Measurements from ENCODE around the gene ZNF512.

ZNF512 gene

GRCh38 chr2:27638037-27638637 lies 55.3 kb downstream of the ZNF512 start:
- no peak for DNase-seq

- DNase-seq = no peak
Measured at GRCh38 chr2:27638709-27639108, 55.9 kb downstream of the ZNF512 start.

DNA sequence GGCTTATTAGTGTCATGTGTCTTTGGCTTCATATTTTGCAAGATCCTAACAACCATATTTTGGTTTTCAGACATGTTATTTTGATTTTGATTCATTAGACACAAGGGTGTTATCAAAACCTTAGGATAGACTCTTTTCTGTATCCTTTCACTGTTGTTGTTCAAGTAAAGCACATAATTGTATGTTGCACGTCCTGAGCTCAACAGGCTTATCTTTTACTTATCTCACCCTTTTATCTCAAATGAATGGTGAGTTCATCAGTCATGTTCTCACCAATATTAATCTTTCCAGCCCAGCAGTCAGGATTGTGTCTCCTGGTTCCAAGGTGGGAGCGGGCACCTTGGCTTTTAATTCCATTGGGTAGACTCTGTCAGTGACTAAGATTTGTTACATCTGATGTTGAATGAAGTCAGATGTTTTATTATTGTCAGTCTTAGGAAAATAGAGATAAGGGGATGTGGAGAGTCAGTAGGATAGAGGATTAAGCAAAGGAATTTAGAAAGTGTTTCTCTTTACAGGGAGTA lies 57.9 kb downstream of the ZNF512 start:
- no peak for DNase-seq

- DNase-seq = no peak
Measured at GRCh38 chr2:27645197-27645596, 62.4 kb downstream of the ZNF512 start.

DNA sequence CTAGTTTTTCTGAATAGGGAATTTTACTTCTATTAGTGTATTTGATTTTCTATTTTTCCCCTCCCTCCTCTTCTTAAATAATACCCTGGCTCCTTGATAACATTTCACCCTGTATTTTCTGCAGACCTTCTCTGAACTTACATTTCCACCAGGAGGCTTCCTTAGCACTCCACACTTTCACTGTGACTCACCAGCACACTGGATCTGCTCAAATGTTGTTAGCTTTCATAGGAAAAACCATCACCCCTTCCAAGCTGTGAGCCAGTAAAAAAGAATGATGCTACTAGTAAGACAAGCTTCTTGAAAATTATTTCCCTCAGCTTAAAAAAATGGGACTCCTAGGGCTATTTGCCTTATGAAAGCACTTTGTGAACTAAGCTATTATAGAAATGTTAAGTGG lies 64.4 kb downstream of the ZNF512 start:
- no peak for DNase-seq

- no peak for DNase-seq
Measured at GRCh38 chr2:27647737-27648136, 64.9 kb downstream of the ZNF512 start.

DNA sequence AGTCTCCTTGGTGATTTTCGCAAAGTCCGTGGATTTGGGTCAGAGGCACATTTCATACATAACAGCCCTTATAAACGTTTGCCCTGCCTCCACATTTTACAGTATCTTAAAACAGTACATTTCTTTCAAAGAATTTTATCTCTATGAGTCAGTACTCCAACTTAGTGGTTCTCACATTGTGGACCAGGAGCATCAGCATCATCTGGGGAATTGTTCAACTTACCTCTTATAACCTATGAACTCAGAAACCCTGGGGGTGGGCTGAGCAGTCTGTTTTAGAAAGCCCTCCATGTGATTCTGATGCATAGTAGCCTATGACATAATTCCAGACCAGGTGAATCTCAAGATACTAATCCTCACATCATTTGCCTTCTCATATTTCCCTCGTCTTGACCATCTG lies 68.2 kb downstream of the ZNF512 start:
- no peak for DNase-seq

GRCh38 chr2:27652341-27652740 lies 69.5 kb downstream of the ZNF512 start:
- no peak for DNase-seq

- no peak for DNase-seq
Measured at GRCh38 chr2:27652790-27653189, 69.9 kb downstream of the ZNF512 start.

GRCh38 chr2:27653397-27653796 lies 70.6 kb downstream of the ZNF512 start:
- no peak for DNase-seq

GRCh38 chr2:27655155-27655951 lies 72.5 kb downstream of the ZNF512 start:
- DNase-seq = no peak

DNA sequence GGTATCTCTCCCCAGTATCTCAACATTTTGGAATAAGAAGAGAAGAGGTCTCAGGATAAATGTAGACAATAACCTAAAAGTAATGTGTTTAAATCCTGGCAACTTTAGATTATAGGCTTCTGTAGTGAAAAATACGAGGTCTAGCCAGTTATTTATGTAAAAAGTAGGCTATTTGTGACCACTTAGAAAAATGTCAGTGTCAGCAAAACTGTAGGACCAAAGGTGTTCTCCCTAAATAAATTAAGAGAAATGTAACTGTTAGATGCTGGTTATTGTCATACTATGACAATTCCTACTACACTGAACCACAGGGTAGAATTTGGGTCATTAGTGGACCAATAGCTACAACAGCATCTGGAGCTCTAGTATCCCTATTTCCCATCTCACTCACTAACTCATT lies 78.5 kb downstream of the ZNF512 start:
- DNase-seq = no peak

DNA sequence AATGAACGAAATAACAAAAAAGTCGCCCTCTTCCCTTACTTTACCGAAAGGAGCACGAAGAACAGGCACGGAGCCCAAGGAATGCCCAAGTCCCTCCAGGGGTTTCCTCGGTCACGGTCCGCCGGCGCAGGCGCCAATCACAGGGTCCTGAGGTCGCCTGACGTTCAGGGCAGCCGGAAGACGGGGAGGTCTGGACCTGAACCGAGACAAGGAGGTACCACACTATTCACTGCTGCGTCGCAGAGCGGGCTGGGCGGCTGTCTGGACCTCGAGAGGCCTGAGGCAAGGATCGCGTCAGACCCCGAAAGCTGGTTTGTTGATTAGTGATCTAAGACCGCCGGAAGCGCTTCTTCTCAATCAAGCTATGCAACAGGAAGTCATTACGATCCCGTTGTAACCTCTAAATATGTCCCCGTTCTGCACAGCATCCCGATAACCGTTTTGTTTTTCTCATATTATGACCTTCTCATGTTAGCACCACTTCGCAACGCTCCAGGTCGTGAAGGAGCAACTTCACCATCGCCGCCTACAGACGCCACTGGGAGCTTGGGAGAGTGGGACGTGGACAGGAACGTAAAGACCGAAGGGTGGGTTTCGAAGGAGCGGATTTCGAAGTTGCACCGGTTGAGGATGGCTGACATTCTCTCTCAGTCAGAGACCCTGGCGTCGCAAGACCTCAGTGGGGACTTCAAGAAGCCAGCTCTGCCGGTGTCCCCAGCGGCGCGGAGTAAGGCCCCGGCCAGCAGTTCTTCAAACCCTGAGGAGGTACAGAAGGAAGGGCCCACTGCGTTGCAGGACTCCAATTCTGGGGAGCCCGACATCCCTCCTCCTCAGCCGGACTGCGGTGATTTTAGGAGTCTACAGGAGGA lies 80.7 kb downstream of the ZNF512 start, which contains the start of the genes SLC4A1AP and SUPT7L:
TSS of gene SLC4A1AP (plus strand) at position 605 of the 869 bp plus-strand sequence. CDS start at position 631, 26 bp downstream.
TSS of gene SUPT7L (minus strand) at position 330 of the 869 bp plus-strand sequence. CDS start 1,422 bp downstream, outside the sequence.
- DNase-seq = peak; percentile 81

DNA sequence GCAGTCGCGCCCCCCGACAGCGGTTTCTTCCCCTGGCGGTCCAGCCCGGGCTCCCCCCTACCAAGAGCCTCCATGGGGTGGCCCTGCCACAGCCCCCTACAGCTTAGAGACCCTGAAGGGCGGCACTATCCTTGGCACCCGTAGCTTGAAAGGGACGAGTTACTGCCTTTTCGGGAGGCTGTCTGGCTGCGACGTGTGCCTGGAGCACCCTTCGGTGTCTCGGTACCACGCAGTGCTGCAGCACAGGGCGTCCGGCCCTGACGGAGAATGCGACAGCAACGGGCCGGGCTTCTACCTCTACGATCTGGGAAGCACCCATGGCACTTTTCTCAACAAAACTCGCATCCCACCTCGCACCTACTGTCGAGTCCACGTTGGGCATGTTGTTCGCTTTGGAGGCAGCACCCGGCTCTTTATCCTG lies 81.3 kb downstream of the ZNF512 start:
- DNase-seq = no peak

DNA sequence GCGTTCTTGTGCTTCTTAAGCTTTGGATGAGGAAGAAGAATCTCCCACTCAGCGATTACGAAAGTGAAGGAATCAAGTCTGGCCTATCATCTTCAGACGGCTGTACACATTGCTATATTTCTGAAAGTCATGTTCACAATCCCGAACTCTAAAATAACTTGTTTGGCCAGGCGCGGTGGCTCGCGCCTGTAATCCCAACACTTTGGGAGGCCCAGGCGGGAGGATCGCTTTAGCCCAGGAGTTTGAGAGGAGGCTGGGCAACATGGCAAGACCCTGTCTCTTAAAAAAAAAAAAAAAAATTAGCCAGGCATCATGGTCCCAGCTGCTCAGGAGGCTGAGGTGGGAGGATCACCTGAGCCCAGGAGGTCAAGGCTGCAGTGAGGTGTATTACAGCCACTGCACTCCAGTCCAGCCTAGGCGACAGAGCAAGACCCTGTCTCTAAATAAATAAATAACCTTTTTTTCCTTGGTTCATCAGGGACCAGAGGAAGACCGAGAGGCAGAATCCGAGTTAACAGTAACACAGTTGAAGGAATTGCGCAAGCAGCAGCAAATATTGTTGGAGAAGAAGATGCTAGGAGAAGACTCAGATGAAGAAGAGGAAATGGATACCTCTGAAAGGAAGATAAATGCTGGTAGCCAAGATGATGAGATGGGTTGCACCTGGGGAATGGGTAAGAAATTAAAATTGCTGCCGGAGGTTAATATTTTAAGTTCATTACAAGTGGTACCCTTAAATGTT lies 82.0 kb downstream of the ZNF512 start:
- no peak for DNase-seq

DNA sequence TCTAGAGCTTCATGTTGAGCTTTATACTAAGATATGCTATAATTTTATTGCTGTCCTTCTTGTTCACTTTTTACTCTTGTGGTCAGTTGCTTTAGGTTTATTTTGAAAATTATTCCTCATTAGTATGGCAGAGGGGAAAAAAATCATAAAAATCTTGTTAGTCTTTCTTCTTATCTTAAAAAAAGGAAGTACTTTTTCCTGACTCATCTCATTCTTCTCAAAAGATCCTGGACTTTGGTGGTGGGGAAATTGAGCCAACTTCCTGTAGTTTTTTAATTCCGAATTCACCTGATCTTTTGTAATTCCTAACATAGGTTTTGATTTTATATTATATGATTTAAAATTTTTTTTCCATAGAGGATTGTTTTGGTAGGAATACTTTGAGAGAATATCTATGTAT lies 84.6 kb downstream of the ZNF512 start:
- DNase-seq = no peak

GRCh38 chr2:27671235-27671634 lies 88.4 kb downstream of the ZNF512 start:
- no peak for DNase-seq
